HG03439 (cell line): ENCODE results near the gene PTPRC.

Experiments
- ATAC-seq: cut with Tn5 transposase; IDR thresholded peaks from one replicate; pipeline ENCODE4 v1.9.1; 2021; ENCODE audit warnings: mild to moderate bottlenecking, moderate library complexity; ENCODE audit not compliant: unreplicated experiment

The PTPRC gene

GRCh38 chr1:198641501-198641900 lies 2.7 kb downstream of the PTPRC start:
- ATAC-seq, result peak; percentile 31

- ATAC-seq, result no peak
Measured at GRCh38 chr1:198641966-198642668, 3.3 kb downstream of the PTPRC start.

- ATAC-seq, result no peak
Measured at GRCh38 chr1:198642983-198643382, 4.1 kb downstream of the PTPRC start.

- ATAC-seq, result no peak
Measured at GRCh38 chr1:198643808-198644207, 5.0 kb downstream of the PTPRC start.

- ATAC-seq, result no peak
Measured at GRCh38 chr1:198647055-198647454, 8.2 kb downstream of the PTPRC start.

- no peak for ATAC-seq
Measured at GRCh38 chr1:198648592-198648991, 9.8 kb downstream of the PTPRC start.

GRCh38 chr1:198649232-198649967 lies 10.6 kb downstream of the PTPRC start:
- ATAC-seq, result peak; percentile 7

- ATAC-seq, result peak; percentile 34
Measured at GRCh38 chr1:198649968-198650338, 11.1 kb downstream of the PTPRC start.

DNA sequence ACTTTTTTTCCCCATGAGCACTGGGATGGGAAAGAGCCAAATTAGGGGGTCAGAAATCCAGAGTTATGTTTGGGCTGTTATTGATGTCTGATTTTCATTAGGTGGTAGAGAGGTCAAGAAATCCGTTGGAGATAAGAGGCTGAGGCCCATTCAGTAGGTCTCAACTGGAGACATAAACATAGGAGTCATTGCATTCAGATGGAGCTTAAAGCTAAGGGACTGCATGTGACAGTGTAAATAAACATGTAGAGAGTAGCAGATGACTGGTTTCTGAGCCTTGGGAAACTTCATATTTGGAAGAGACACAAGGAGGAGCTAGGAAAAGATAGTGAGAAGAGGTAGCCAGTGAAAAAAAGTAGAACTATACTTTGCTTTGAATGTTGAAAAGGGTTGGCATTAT lies 11.7 kb downstream of the PTPRC start:
- ATAC-seq, result no peak

- peak; percentile 34 for ATAC-seq
Measured at GRCh38 chr1:198651650-198652400, 13.0 kb downstream of the PTPRC start.

DNA sequence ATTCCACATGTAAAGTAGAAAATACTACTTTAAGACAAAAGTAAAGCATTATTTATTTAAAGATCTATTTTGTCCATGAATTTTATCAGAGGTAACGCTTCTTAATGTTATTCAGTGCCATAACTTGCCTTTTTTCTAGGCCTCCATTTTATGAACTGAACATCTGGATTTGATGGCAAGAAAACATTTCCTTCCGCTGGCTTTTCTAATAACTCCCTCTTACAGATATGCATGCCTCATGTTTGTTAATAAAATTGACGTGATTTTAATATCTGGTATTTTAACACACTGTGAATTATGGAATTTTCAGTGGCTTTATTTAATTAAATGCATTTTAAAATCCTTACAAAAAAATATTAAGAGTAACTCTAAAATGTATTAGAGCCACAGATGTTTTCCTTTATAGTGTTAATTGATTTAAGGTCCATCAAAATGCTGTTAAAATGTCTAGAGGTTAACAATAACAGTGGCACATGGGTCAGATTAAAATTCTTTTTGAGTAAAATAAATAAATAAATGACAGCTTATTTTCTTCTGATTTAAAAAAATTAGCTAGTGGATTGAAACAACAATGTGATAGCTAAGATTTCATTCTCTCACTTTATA lies 15.1 kb downstream of the PTPRC start:
- ATAC-seq, result no peak

- ATAC-seq, result no peak
Measured at GRCh38 chr1:198655459-198656121, 16.8 kb downstream of the PTPRC start.

DNA sequence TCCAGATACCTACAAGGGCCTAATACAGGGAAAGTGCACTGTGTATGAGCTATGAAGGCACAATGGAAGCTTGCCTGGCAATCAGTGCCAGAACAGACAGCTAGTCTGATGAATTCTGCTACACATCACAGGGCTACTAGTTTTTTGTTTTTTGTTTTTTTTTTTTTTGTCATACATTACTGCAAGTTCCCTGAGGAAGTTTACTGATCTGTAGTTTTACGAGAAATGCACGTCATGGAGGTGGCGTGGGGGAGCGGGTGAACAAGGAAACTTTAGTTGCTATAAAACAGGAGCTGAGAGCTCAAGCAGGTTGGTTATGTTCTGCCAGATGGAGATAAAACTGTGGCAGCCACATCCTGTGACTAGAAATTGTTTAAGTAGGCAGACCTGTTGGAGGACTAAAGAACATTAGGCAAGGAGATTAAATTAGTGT lies 17.7 kb downstream of the PTPRC start:
- no peak for ATAC-seq

GRCh38 chr1:198657550-198658064 lies 18.8 kb downstream of the PTPRC start:
- peak; percentile 37 for ATAC-seq

DNA sequence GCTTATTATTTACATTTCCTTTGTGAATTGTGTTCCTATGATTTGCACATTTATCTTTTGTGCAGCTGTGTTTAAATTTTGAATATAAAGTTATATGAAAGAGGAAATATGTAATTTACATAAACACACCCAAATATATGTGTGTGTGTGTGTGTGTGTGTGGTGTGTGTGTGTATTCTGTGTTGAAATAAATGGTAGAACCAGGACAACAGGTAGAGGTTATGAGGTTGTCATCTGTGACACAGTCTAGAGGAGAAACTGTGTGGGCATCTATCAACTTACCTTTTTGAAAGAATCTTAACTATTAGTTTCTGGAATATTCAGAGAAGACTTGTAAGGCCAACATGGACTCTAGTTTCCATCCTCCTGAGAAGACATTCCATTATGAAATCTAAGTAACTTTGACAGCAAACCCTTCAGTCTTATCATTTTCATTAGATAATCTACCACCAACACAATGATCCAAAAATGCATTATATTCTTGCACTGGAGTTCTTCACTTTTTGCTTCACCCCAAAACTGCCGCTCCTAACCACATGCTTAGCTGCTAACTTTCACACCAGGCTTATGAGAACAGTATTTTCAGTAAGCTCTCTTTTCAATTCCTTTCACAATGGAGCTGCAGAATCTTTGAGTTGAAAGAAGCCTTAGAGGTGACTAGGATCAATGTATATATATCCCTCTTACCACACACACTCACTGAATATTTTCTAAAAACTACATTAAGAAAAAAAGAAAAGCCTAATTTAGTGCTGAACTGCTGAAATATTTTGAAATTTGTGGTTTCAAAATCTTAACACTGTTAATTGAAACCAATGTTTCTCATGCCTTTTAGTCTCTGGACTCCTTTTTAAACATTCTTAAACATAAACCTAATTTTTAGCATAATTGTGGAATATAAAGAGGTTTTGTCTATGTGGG lies 21.8 kb downstream of the PTPRC start:
- peak; percentile 35 for ATAC-seq

DNA sequence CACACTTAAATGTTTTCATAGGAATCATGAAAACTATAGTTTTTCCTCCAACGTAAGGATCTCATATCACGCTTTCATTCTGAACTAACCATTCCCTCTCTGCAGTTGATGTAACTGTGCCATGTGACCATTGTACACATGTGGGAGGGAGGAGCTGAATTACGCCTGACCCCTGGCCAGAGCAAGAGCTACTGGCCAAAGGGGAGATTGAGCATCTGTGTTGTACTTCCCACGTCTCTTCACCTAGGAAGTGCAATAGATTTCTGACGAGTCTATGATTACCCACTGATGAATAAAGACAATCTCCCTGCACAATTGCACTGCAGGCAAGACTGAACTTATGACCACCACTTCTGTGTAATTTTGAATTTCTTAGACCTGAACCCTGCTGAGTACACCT lies 24.0 kb downstream of the PTPRC start:
- ATAC-seq, result peak; percentile 42

DNA sequence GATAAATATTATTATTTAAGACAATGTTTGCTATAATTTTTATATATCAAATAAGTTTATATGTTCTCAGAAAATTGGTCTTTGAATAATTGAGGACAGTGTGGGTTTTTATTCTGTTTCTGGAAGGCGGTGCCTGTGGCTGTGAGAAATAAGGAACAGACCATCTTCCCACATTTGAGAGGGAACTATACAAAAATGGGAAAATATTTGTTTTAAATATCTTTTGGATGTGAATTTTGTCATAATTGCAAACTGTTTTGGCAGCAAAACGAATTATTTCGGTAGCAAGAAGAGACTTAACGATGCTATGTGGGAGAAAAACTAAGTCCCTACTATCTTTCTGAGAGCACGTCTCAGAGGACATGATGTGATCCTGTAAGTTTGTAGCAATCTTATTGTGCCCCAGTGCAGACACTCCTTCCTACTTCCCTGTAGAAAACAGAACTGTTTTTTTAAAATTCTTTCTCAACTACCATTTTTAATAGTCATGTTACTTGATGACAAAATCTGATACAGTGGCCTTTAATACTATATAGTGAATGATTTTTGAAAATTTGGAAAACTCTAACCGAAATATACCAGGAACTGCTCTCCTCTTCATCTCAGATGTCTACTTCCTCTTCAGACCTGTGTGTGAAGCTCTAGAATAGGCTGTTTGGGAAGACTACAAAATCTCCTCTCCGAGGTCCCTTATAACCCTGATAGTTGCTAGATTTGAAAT lies 25.4 kb downstream of the PTPRC start:
- no peak for ATAC-seq

DNA sequence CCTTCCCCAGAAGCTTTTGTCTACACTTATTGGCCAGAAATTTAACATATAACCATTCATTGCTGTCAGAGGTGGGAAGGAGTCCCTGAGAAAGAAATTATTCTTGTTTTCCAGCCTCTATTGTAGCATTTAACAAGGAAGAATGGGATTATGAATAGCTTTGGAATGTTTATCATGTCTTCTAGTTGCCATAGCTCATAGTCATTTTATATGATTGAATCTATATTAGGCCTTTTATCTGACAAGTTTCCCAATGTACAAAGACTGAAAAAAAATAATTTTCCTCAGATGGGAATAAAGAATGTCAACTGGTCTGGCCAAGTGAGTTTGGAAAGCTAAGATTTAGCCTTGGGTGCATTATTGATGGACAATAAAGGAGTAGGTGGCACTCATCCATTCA lies 28.3 kb downstream of the PTPRC start:
- ATAC-seq, result no peak

GRCh38 chr1:198667807-198668206 lies 29.0 kb downstream of the PTPRC start:
- ATAC-seq, result no peak
